Activated naive CD4-positive, alpha-beta T cell treated with Interleukin-2 at 50 U/mL for 16 hours (primary cell): ENCODE data around the gene CREBL2.

ENCODE experiments used
- DNase-seq: peaks from one replicate; pipeline ENCODE4 v3.0.0-alpha.2; 2020

CREBL2 gene

DNA sequence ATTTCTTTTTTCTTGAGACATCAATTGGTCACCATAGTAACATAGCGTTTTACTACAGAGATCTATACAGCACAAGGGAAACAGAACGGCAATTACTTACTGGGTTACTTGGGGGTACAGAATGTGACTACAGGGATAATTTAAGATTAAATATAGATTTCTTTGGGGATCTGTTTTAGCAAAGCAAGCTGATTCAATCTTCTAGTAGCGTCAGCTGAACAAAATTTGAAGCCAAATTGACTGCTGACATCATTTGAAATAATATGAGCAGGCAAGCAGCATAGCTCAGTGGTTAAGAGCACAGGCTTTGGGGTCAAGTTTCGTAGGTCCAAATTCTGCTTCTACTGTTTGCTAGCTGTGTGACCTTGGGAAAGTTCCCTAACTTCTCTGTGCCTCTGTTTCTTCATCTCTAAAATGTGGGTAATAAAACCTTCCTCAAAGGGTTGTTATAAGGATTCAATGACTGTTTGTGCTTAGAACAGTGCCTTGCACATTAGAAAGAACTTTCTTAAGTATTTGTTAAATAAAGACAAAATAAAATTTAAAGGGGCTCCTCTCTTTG lies 71.5 kb downstream of the CREBL2 start:
- DNase-seq = no peak

DNA sequence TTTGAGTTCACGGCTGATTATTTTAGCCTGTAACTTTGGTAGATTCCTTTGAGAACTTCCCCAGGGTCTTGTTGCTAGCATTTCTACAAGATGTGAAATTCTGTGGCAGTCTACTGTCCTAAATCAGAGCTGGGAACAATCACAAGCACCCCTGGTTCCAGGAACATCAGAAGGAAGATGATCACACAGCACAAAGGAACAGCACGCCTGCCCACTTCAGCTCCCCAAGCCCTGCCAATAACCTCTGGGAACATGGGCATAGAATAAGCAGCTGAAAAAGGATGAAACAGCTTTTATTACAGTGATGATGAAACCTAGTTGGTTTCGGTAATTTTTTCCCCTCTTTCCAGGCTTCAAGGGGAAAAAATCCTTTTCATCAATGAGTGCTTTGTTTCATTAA lies 72.0 kb downstream of the CREBL2 start:
- no peak for DNase-seq

DNA sequence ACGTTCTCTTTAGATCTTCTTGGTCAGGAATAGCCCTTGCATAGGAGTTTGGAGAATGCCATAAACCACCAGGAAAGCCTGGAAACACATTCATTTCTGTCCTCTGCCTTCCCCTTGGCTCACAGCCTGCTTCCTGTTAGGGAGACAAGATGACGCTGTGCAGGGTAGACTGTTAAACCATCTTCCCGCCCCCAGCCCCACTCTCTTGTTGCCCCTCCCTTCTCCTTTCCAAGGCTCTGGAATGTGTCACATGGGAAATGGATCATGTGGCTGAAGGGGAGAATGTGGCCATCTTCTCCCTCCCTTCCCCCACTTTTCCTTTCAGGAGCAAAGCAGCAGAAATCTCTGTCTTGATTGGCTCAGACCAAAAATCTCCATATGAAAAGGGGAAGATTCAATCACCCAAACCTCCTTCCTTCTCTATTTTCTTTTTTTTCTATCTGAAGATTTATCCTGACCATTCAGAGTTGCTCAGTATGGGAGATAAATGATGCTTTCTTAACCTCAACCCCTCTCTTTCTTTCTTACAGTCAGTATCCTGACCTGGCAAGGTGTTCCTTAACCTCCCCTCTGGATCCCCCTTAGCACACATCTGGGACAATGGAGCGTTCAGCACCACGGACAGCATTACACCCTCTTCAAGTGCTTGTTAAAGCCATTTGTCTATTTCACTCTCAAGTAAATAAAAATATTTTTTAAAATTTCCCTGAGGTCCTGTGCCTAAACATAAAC lies 72.9 kb downstream of the CREBL2 start:
- DNase-seq = no peak

DNA sequence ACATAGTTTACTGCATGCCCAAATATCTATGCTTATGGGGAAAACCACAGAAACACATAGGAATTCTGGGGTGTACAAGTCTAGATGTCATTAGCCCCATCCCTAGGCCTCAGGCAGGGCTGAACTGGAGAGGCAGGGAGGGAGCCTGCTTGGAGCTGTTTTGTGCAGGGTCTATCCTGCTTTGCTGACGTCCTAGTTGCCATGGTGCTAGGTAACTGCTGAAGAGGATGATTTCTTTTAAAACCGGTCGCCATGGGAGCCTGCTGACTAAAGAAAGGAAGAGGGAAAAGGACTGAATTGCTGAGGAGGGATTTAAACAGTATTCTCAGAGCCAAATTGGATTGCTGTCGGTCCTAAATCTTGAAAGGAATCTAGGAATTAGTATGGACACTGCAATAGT lies 73.6 kb downstream of the CREBL2 start:
- DNase-seq = no peak

DNA sequence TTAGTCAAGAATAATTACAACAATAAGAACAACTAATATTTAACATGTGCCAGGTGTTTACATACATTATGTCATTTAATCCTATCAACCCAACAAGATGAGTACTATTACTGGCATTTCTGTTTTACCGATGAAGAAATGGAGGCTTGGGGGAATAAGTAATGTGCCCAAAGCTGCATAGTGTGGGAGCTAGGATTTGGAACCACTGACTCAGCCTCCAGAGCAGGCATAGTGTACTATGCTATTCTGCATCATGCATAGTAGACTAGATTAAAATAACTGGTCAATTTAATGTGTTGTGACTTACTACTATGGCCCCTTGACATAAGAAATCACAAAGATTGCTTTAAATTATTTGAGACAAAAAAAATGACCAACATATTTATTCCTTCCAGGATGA lies 74.8 kb downstream of the CREBL2 start:
- DNase-seq = no peak

DNA sequence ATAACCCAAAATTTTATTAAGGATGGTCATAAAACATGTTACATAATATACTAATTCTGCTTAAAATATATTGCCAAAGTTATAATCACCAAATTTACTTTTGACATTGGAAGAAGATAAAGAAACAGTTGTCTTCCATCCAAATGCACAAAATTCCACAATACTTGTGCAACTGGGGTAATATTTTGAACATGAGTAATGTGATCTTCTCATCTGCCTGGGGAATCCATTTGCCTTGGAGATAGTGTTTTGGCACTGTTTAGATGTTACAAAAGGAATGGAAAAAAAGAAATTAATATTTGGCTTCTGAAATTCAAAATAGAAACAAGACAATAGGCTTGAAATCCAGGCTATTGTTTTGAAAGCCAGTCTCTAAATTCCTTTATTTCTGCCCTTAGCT lies 75.2 kb downstream of the CREBL2 start:
- no peak for DNase-seq

DNA sequence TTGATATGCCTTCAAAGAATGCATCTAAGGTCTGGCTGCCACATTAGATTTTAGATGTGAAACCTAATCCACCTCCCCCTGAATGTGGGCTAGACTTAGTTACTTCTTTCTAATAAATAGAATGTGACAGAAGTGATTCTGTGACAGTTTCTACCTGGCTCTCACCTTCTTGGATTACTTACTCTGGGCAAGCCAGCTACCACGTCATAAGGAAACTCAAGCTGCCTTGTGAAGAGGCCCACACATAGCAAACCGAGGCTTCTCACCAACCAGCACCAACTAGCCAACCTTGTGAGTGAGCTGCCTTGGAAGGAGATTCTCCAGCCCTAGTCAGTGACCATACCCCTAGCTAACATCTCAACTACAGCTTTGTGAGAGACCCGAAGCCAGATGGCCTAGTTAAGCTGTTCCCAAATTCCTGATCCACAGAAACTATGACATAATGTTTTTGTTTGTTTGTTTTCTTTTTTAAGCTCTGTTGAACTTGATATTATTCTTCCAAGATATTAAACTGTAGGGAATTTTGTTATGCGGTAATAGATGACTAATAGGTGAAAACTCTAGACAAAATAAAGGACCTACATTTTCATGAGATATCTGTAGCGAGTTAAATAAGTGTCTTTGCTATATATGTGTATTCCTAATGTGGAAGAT lies 78.1 kb downstream of the CREBL2 start:
- no peak for DNase-seq

DNA sequence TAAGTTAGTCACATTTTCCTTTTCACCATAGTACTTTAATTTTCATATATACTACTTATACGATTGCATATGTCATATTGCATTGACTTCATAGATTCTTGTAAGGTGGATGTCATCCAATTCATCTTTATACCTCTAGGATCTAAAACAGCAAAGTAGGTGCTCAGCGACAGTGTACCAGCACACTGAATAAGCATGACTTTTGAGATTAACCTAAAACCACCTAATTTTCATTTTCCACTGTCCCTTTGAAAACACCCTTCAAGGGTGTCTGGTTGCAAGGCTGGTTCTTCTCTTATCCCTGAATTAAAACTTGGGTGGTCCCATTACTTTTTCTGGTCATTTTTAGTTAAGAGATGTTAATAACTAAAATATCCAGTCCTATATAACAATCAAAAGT lies 79.9 kb downstream of the CREBL2 start:
- DNase-seq = no peak

DNA sequence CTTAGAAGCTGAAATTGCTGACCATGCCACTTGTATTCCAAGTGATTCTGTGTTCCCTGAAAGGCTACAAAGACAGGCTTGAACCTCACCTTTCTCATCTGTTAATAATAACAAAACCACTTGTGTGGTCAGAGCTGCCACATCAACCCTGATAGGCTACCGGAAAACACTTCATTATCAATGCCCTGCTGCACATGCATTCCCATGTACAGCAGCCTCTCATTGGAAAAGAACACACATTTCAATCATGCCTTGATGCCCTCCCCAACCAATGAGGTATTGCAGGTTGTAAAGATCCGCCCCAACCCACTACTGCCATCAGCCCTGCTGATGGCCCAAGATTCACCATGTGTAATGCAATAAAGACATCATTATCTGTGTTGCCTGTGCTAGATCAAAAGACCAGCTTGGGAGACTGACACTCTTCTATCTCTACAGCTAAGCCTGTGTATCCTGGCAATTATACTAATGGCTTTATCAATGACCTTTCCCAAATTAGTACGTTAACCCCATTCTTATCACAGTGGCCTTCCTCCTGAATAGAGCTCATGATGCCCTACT lies 81.5 kb downstream of the CREBL2 start:
- DNase-seq = no peak
